HG03060 (cell line): ENCODE data around the gene SYT7.
"Not testable (repeated sequence)": the region's sequence is repeated elsewhere in the genome, so short reads cannot be mapped to it uniquely, and the experiment has no call there.

Experiments
- ATAC-seq: cut with Tn5 transposase; IDR thresholded peaks from one replicate; pipeline ENCODE4 v1.9.1; 2021; ENCODE audit warnings: low read depth, moderate number of reproducible peaks; ENCODE audit not compliant: unreplicated experiment

The SYT7 gene, protein sequence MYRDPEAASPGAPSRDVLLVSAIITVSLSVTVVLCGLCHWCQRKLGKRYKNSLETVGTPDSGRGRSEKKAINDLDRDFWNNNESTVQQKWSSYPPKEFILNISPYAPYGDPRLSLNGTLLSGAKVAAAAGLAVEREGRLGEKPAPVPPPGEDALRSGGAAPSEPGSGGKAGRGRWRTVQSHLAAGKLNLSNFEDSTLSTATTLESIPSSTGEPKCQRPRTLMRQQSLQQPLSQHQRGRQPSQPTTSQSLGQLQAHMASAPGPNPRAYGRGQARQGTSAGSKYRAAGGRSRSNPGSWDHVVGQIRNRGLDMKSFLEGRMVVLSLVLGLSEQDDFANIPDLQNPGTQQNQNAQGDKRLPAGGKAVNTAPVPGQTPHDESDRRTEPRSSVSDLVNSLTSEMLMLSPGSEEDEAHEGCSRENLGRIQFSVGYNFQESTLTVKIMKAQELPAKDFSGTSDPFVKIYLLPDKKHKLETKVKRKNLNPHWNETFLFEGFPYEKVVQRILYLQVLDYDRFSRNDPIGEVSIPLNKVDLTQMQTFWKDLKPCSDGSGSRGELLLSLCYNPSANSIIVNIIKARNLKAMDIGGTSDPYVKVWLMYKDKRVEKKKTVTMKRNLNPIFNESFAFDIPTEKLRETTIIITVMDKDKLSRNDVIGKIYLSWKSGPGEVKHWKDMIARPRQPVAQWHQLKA

DNA sequence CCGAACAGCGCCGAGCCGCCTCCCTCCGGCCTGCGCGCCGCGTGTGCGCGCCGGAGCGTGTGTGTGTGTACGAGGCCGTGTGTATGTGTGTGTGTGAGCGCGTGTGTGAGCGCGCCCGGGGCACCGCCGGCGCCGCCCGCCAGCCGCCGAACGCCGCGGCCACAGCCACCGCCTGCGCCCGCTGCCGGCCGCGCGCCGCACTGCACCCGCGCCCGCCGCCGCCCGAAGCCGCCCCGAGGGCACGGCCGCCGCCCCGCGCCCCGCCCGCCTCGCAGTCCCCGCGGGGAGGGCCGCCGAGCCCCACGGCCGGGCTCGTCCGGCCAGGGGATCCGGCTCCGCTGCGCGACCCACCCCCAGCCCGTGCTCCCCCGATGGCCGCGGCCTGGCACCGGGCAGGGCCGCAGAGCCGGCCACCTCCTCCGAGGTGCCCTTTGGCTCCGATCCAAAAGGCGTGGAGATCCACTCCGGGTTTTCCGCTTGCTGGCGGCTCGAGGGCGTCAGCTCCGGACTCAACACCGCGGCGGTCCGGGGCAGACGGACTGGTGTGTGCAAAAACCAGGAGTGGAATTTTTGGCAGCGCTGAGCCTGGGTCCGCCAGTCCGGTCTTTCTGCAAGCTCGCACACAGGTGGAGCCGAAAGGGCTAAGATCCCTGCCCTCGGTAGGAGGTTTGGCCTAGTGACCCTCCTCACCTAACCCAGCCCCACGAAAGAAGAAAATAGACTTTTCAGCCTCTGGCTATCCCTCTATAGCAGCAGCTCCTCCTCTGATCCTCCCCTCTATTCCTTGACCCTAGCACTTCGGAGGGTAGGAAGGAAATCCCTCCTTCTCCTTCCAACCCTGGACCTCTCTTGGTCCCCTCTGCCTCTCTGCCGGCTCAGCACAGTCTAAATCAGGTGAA is at the start of gene SYT7:
Gene SYT7, minus strand, starts transcription at position 47 of the 899 bp plus-strand sequence. CDS start 256 bp downstream, outside the sequence.
- ATAC-seq: peak; percentile 62

DNA sequence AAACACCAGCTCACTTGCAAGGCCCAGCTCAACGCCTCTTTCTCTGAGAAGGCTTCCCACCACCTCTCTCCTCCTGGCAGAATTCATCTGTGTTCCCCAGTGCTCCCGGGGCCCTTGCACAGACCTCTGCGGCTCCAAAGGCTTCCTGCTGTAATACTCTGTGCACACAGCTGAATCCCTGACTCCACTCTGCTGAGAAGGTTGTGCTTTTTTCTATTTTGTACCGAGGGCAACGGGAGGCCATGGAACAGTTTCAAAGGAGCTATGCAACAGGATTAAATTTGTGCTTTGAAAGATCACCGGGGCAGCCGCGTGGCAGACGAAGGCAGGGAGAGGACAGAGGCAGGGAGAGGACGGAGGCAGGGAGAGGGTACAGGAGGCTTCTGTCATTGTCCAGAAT is 49.2 kb upstream of the SYT7 start:
- no peak for ATAC-seq

DNA sequence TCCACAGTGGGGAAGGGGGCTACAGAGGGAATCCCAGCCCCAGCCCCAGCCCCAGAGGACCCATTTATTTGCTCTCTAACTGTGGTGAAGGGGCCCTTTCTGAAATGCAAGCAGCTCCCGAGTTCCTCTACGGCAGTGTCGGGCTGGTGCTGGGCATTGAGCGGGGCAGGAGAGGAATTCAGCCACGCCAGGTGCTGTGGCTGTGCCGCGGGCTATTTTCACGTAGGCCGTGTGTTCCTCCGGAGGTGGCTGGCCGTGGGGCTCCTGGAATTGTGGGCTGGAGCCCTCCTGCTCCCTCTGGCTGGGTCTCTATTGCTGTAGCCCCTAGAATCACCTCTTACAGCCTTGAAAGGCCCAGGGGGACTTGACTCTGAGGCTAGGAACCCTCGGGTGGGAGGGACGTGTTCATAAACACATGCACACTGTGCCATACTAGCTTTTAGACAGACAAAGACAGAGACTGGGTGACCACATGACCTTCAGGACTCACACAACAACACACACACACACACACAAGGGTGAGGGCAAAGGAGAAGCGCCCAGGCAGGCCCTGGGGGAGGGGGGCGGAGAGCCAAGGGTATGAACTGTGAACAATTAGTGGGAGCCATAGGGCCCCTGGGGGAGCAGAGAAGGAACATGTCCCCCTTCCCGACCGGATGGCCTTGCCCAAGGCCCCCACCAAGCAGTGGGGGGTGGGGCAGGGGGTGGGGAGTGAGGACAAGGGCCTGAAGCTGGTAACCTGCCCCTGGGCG is 48.4 kb upstream of the SYT7 start:
- no peak for ATAC-seq

DNA sequence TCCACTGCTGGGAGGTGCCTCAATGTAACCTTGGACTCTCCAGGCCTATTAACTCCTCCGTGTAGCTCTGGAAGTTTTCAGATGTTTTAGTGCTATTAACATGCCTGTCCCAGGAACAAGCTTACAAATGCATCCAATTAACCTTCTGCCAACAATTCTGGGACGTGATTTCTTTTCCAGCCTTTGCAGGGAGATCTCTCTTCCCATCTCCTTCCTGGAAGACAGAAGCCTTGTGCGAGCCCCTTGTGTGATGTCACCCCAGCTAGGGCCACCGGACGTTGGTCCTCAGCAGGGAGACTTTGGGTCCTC is 47.7 kb upstream of the SYT7 start:
- ATAC-seq: no peak

DNA sequence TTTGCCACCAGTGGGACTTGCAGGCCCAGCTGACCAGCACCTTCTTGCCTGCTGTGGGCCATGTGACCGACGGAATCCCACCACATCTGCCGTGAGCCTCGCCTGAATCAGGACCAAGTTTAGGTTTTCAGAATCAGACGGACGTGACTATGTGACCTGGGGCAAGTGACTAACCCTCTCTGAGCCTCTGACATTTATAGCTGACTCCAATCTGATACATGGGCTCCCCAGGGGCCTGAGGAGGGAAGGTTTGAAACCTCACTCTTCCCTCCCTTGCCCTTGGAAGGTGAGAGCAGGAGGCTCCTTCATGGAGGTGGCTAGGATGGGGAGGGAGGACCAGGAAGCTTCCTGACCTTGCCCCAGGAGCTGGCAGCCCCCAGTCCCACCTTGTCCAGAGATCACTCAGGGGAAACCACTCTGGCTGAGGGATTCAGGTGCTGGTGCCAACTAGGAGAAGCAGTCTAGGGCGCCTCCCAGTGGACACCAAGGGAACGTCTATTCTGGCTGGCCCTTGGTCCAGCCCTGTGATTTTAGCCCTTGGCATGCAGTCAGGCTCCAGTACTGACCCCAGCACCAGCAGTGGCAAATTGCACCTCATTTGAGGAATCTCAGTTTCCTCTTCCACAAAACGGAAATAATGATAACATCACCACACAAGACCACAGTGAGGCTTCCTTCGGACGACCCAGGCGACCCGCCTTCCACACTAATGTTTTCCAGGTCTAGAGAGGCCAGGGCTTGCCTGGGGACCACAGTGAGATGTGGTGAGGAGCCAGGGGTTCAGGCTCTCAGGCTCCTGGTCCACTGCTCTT is 47.2 kb upstream of the SYT7 start:
- no peak for ATAC-seq

DNA sequence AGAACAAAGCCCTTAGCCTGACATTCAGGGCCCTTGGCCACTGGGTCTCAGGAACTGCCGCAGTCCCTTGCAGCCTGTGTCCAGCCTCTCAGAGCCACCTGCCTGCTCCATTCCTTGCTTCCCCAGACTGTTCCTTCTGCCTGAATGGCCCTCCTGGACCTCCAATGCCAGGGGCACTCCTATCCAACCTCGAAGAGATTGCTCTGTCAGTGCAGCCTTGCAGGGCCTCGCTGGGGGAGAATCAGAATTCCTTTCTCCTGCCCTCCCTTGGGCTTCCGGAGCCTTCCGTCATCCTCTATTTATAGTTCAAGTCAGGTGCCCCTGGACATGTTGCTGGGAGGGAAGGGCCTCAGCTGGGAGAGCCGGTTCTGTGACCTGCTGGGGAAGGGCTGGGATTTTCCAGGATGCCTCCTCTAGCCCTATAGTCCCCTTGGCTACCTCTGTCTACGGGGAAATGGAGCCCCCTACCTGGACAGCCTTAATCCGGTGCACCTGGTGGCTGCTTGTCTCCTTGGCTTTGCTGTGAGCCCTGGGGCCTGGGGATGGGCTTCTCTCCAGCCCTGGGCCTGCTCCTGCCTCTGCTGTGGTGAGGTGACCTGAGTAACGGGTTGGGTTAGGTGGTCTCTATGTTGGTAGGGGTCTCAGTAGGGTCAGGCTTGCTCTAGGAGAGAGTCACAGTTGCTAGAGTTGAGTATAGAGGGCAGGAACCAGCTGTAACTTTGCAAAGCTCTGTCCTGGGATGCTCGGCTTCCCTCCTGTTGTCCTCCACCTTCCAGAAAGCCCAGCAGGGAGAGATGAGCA is 45.9 kb upstream of the SYT7 start:
- ATAC-seq: no peak

DNA sequence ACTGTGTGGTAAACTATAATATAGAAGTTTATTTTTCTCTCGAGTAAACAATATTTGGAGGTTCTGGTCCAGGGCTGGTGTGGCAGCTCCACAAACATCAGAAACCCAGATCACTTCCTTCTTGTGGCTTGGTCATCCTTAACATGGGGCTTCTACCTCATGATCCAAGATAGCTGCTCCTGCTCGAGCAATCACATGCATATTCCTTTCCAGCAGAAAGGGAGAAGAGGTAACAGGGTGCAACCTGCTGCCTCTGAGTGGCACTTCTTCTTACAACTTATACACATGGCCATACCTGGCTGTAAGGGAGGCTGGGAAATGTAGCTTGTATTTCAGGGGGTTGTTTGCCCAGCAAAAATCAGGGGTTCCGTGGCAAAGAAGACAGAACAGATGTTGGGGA is 44.6 kb upstream of the SYT7 start:
- no peak for ATAC-seq

DNA sequence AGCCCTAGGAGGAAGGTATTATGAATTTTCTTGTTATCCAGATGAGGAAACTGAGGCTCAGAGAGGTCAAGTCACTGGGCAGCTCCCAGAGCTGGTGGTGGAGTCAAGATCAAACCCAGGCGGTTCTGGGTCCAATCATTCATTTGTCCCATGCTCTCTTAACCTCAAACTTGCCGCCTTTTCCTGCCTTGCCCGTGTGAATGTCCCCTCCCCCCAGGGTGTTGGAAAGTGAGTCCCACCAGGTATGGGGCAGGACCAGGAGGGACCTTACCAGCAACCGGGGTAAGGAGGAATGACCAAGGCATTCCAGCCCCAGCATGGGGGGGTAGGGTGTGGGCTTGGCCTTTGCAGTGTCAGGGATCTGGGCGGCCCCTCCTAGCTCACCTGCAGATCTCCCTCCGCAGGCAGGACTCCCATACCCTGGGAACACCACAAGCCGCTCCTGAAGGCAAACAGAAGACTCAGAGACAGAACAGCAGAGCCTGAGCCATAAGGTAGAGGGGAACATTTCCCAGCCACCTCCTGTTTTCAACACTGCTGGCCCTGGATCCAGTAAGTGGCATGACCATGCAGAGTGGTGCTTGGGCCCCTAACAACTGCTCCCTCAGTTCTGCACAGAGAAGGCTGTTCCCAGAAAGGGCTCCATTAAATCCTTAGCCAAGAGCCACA is 41.2 kb upstream of the SYT7 start:
- no peak for ATAC-seq

DNA sequence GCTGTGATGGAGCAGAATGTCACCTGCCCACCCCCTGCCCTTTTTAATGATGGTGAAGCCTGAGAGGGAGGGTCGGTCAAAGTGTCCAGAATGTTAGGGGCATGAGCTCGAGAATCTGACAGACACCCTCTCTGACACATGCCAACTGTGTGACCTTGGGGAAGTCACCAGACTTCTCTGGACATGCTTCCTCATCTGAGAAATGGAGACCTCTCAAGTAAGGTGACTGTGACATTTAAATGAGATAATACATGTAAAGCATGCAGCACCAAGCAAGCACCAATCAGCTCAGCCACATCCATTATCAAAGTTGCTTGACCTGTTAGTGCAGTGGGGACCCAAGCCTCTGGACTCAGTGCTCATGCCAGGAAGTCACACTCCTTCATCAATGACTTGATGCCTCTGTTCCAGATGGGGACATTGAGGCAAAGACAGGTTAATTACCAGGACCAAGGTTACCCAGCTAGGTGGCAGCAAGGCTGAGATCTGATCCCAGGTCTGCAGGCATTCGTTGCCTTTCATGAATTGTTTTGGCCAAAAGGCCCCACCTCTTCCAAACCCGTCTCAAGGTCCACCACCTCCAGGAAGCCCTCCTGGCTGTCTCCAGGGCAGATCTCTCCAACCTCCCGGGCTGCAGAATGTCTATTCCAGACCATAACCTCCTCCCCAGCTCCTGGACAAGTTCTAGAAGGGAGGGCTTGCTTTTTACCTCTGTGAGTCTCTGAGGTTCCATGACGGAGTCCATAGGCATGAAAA is 38.8 kb upstream of the SYT7 start:
- no peak for ATAC-seq

DNA sequence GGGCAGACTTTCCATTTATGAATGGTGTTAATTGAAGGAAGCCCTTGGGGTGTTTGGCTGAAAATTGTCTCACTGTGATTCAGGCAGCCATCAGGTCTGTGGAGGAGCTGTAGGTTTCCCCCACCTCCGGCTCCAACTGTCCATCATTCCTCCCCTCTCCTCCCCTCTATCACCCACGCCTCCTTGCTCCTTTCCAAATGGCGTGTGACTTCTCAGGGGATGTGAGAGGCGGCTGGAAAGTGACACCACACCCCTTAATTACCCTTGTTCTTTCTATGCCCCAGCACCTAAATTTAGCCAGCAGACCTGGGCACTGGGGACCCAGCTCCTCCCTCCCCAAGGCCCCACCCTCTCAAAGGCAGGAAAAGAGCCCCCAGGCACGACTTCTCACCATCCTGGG is 38.1 kb upstream of the SYT7 start:
- ATAC-seq: no peak

DNA sequence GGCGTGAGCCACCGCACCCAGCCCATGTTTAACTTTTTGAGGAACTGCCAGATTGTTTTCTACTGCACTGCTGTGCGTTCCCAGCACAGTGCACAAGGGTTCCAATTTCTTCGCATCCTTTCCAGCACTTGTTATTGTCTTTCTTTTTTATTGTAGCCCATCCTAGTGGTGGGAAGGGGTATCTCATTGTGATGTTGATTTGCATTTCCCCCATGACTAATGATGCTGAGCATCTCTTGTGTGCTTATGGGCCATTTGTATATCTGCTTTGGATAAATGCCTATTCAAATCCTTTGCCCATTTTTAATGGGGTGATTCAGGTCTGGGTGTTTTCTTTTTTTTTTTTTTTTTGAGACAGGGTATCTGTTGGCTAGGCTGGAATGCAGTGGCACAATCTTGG is 36.6 kb upstream of the SYT7 start:
- no peak for ATAC-seq

DNA sequence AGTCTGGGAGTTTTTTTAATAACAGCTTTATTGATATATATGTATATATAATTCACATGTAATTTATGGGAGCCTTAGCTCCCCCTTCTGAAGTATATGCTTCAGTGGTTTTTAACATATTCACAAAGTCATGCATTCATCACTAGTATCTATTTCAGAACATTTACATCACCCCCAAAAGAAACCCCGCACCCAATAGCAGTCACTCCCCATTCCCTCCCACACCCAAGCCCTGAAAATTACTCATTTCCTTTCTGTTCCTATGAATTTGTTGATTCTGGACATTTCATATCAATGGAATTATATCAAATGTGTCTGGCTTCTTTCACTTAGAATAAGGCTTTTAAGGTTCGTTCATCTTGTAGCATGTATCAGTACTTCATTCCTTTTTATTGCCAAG is 35.6 kb upstream of the SYT7 start:
- ATAC-seq: no peak

DNA sequence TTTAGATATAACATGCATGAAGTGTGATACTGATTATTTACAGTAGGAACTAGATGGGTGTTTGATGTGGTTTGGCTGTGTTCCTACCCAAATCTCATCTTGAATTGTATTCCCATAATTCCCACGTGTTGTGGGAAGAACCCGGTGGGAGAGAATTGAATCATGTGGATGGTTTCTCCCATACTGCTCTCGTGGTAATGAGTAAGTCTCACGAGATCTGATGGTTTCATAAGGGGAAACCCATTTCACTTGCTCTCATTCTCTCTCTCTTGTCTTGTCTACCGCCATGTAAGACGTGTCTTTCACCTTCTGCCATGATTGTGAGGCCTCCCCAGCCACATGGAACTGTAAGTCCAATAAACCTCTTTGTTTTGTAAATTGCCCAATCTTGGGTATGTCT is 33.9 kb upstream of the SYT7 start:
- not testable (repeated sequence) for ATAC-seq

DNA sequence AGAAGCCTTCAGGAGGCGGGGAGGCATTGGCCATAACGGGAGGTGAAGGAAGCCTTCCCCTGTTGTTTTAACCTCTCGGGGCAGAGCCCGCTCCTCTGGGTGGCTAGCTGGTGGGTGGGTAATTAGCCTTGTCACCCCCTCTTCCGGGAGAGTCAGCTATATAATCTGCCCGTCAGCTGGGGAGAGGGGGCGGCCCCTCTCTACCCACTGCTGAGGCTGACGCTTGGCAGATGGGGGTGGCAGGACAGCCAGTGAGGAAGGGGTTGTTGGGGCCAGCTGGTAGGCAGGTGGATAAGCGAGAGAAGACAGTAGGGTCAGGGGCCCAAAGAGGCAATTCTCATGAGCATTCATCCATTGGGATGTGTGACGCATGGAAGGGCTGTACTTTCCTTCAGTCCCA is 33.0 kb upstream of the SYT7 start:
- ATAC-seq: no peak

DNA sequence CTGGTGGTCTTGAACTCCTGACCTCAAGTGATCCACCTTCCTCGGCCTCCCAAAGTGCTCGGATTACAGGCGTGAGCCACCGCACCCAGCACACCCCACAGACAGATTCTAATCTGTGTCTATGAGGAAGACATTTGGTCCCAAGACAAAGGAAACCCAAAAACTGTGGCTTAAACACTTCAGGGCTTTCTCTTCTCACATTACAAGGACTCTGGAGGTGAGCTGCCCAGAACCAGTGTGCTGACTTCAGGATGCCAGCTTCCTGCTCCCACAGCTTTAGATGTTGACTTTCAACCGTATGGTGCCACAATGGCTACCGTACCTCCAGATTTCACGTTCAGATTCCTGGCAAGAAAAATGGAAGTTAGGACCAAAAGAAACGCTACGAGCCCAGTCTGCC is 32.2 kb upstream of the SYT7 start:
- no peak for ATAC-seq

DNA sequence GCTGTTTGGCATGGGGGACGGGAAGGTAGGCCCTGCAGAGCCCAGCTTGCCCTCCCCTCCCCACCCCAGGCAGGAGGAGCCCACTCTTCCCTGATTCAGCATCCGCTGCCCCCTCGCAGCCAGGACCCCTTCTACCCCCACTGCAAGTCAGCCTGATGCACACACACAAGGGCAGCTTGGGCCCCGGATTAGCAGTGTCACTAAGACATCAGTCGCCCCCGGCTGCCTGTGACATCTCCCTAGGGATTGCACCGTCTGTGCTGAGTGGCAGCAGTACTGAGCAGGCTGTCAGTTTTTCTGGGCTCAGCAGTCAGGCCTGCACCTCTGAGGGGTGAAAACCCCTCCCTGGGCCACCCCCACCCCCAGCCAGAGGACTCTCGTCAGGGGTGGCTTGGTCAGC is 30.4 kb upstream of the SYT7 start:
- ATAC-seq: no peak

DNA sequence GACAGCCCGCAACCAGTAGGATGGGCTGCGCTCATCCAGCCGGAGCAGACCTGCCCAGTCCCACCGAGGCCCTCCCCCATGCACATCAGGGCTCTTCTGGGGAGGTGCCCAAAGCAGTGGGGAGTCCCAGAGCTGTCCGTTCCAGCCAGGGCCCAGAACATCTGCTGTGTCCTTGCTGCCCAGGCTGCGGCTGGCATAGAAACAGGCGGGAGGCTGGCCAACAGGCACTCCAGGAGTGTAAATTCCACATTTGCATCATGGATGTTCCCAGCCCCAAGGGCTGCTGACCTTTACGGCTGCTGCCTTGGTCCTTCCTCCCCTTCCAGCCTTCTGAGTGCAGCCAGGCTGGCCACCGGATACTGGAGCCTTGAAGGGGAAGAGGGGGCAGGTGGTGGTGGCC is 30.0 kb upstream of the SYT7 start:
- no peak for ATAC-seq

DNA sequence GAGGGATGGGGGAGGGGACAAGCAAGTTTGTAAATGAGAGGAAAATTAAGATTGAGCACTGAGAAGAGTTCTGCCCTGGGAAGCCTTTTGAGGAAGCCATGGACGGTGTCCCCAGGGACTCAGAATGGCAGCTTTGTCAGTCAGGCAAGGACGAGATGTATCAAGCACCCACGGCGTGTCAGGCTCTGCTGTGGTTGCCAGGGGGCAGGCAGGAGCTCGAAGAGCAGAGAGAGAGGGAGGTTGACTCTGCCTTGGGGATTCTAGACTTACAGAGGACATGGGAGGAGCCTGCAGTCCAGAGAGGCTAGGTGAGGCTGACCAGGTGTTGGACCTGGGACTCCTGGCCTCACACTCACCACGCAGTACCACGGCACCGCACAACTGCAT is 29.1 kb upstream of the SYT7 start:
- ATAC-seq: no peak
